Measurements from ENCODE around the gene PGLYRP1.

GRCh38 chr19:46043519-46043918 is 20.7 kb upstream of the PGLYRP1 start:
- TF ChIP-seq, protein P1, sequence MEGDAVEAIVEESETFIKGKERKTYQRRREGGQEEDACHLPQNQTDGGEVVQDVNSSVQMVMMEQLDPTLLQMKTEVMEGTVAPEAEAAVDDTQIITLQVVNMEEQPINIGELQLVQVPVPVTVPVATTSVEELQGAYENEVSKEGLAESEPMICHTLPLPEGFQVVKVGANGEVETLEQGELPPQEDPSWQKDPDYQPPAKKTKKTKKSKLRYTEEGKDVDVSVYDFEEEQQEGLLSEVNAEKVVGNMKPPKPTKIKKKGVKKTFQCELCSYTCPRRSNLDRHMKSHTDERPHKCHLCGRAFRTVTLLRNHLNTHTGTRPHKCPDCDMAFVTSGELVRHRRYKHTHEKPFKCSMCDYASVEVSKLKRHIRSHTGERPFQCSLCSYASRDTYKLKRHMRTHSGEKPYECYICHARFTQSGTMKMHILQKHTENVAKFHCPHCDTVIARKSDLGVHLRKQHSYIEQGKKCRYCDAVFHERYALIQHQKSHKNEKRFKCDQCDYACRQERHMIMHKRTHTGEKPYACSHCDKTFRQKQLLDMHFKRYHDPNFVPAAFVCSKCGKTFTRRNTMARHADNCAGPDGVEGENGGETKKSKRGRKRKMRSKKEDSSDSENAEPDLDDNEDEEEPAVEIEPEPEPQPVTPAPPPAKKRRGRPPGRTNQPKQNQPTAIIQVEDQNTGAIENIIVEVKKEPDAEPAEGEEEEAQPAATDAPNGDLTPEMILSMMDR (IDR thresholded peaks at IDR 0.05): no peak
- TF ChIP-seq POLR2AphosphoS5 (IDR thresholded peaks at IDR 0.05; ENCODE audit: insufficient read depth in 1 of 2, low read depth in 1 of 2) (no peak), POLR2A (IDR thresholded peaks at IDR 0.05) (no peak)

All from vagina (tissue), 2 donors.